Kidney (tissue), 14 donors: Measurements from ENCODE around the gene KIF19. TPM values are rescaled to one million over a fixed set of nuclear protein-coding genes. Genes with fewer than 3 reads are reported as not detected.

ENCODE experiments used
- DNase-seq, 5 donors: peaks; one replicate each; pipeline ENCODE4 v3.0.0-alpha.2; 2013 to 2020
- FAIRE-seq: peaks from 2 replicates; lab custom pipeline; 2012; peaks lifted over from hg19 to GRCh38; lab: Jason Lieb, UNC
- H3K27ac ChIP-seq, 2 donors: one replicate each; pipeline ENCODE4 v1.7.0; 2013; ENCODE audit warnings: low read depth in 2 of 2, low read length in 2 of 2, inconsistent platforms in 1 of 2
- H3K27me3 ChIP-seq: one replicate; pipeline ENCODE4 v1.7.1; 2013; ENCODE audit warnings: low read length, inconsistent platforms; ENCODE audit not compliant: control insufficient read depth, insufficient read depth
- H3K36me3 ChIP-seq, 3 donors: one replicate each; pipeline versions ENCODE4 v1.7.0 to v1.7.1; 2013; ENCODE audit warnings: low read length in 3 of 3, control low read depth in 1 of 3, inconsistent platforms in 1 of 3; ENCODE audit not compliant: insufficient read depth in 3 of 3, control insufficient read depth in 2 of 3
- H3K4me1 ChIP-seq, 3 donors: one replicate each; pipeline versions ENCODE4 v1.7.0 to v1.7.1; 2013; ENCODE audit warnings: low read length in 3 of 3, inconsistent platforms in 1 of 3, low read depth in 1 of 3; ENCODE audit not compliant: control insufficient read depth in 2 of 3, insufficient read depth in 2 of 3
- H3K4me3 ChIP-seq, 3 donors: one replicate each; pipeline versions ENCODE4 v1.7.0 to v1.8.1; 2013; ENCODE audit warnings: low read length in 3 of 3, control low read depth in 1 of 3, inconsistent platforms in 1 of 3
- H3K9ac ChIP-seq, 3 donors: one replicate each; pipeline versions ENCODE4 v1.7.0 to v1.7.1; 2013; ENCODE audit warnings: low read length in 3 of 3, control low read depth in 1 of 3, inconsistent platforms in 1 of 3
- H3K9me3 ChIP-seq, 3 donors: one replicate each; pipeline versions ENCODE4 v1.7.0 to v1.7.1; 2013; ENCODE audit warnings: low read length in 3 of 3, control low read depth in 1 of 3, inconsistent platforms in 1 of 3; ENCODE audit not compliant: control insufficient read depth in 2 of 3, insufficient read depth in 1 of 3
- intact Hi-C: fragments of 100-400 bp; cut with DNase I; formaldehyde crosslinking; loops from one replicate; pipeline ENCODE4 v1.11.1; 2022
- polyA plus RNA-seq: library from polyadenylated mRNA; stranded (reverse); fragments of 350-450 nt; fragmentation: Illumina TruSeq; extraction: RNeasy Lipid Tissue Mini Kit (QIAGEN cat#74804); gene quantifications from one replicate; pipeline ENCODE4 v1.2.3, GENCODE V29; 2014; ENCODE audit warnings: low read depth, low replicate concordance; ENCODE audit not compliant: insufficient read depth
- total RNA-seq: library from RNA; stranded (reverse); fragmentation: NEBNext Ultra II Directional; extraction: Animal tissue kit (Norgen Biotek cat#: 25700); gene quantifications from one replicate; pipeline ENCODE4 v1.2.1, GENCODE V29; 2021
- TF ChIP-seq, protein P1 (sequence below): IDR thresholded peaks from 3 replicates; pipeline ENCODE4 v1.5.1; 2012; ENCODE audit warnings: mild to moderate bottlenecking, moderate library complexity, borderline replicate concordance; ENCODE audit not compliant: insufficient read depth; ENCODE audit errors: extremely low read depth
- donor health status: control.
- donor health status: control.
- donor health status: control.
- donor health status: control.
- donor health status: control.
- donor health status: DM: yes; HTN: yes; CAD: no.
- donor health status: Normal renal cell carcinoma (clear cell type).

The KIF19 gene
- total and polyA plus RNA-seq, 2 donors from 2014 or later: 0.85 TPM; not detected in 1

DNA sequence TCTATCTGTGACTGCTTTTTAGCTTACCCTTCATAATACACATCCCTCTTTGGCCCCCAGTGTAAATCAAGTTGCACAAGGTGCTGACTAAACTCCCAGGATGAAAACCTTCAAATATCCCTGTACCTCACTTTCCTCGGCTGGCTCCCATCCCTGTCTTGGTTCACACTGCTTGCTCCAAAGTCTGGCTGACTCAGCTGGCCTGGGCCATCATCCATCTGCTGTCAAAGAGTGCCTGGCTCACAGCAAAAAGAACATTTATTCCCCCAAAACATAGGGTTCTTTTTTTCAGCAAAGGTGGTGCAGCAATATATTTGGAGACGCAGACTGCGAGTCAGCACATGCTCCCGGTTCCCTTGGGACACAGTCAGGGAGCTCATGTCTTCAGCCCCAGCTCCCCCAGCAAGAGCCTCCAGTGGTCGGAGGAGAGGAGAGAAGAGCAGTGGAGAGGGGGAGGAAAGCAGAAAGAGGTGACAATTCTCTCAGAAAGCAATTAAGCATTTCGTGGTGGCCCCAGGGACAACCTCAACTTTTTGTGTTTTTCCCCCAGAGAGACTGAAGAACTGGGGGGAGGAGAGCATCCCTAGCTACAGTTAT is 67.4 kb downstream of the KIF19 start:
- H3K27me3 ChIP-seq: no peaks in the 10 kb centered on the region
- no peaks in the 10 kb centered on the region for H3K9me3 ChIP-seq
- no peaks in the 10 kb centered on the region for H3K36me3 ChIP-seq
- FAIRE-seq: no peak
- TF ChIP-seq, protein P1, sequence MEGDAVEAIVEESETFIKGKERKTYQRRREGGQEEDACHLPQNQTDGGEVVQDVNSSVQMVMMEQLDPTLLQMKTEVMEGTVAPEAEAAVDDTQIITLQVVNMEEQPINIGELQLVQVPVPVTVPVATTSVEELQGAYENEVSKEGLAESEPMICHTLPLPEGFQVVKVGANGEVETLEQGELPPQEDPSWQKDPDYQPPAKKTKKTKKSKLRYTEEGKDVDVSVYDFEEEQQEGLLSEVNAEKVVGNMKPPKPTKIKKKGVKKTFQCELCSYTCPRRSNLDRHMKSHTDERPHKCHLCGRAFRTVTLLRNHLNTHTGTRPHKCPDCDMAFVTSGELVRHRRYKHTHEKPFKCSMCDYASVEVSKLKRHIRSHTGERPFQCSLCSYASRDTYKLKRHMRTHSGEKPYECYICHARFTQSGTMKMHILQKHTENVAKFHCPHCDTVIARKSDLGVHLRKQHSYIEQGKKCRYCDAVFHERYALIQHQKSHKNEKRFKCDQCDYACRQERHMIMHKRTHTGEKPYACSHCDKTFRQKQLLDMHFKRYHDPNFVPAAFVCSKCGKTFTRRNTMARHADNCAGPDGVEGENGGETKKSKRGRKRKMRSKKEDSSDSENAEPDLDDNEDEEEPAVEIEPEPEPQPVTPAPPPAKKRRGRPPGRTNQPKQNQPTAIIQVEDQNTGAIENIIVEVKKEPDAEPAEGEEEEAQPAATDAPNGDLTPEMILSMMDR: no peak
- no peak for DNase-seq
- H3K4me1 ChIP-seq: no peaks in the 10 kb centered on the region
- no peak overlapping the region for H3K27ac ChIP-seq
- H3K4me3 ChIP-seq: no peak overlapping the region
- no peak overlapping the region for H3K9ac ChIP-seq
- intact Hi-C loops: no loop called here

DNA sequence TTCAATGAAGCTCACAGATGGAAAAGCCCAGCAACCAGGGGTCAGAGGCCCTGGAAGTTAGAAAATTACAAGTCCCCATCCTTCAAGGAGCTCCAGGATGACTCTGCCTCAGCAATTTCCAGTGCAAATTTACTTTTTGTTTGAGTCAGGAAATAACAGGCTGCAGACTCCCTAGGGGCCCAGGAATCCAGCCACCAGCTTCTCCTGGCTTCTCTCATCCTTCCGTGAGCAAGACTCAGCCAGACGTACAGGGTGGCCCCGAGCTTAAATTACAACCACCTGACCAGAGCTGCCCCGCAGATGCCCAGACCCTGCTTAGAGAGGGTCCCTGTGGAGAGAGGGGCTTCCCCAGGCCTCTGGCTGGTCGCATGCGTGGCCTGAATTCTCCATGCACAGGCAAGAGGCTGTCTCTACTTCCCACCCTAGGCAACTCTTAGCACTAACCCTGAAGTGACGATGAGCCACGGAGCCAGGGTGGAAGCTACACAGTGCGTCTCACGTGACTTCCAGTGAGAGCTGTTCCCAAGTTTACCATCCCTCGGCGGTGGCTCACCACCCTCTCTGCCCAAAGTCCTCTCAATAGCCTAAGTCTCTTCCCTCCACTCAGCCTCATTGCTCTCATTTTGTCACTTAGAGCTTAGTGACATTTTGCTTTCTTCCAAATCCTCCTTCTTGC is 68.4 kb downstream of the KIF19 start:
- H3K36me3 ChIP-seq: no peaks in the 10 kb centered on the region
- H3K27ac ChIP-seq: no peak overlapping the region
- intact Hi-C loops: no loop called here
- H3K4me3 ChIP-seq: no peak overlapping the region
- no peaks in the 10 kb centered on the region for H3K9me3 ChIP-seq
- no peaks in the 10 kb centered on the region for H3K27me3 ChIP-seq
- no peaks in the 10 kb centered on the region for H3K4me1 ChIP-seq
- TF ChIP-seq, protein P1: no peak
- FAIRE-seq (no peak), DNase-seq (no peak)
- no peak overlapping the region for H3K9ac ChIP-seq

DNA sequence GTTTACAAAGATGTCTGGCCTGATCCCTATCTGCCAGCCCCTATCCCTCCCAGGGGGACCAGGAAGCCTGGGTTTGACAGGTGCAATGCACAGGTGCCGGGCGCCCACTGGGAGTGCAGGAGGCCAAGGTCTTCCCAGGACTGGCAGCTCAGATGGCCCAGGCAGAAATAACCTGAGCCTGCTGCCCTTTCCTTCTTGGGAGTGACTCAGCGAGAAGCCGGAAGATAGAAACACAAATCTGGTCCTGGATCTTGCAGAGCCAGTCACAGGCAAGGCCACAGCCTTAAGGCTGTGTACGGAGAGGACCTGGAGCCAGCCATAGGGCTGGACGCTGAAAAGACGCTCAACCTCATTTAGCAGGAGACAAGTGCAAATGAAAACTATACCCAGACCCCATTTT is 69.0 kb downstream of the KIF19 start:
- Histone ChIP-seq H3K27me3 (no peaks in the 10 kb centered on the region), H3K36me3 (no peaks in the 10 kb centered on the region), H3K27ac (no peak overlapping the region), H3K9me3 (no peaks in the 10 kb centered on the region), H3K4me3 (no peak overlapping the region), H3K9ac (no peak overlapping the region), H3K4me1 (no peaks in the 10 kb centered on the region)
- intact Hi-C loops: no loop called here
- DNase-seq (no peak), FAIRE-seq (no peak)
- TF ChIP-seq, protein P1: no peak
